Gastrocnemius medialis (tissue), 4 donors: ENCODE measurements around the gene IL6ST. TPM values are rescaled to one million over a fixed set of nuclear protein-coding genes. Genes with fewer than 3 reads are reported as not detected.
"Not testable (repeated sequence)": the region's sequence is repeated elsewhere in the genome, so short reads cannot be mapped to it uniquely, and the experiment has no call there.

Source experiments
- ATAC-seq, 2 donors: fragments of 150-250 bp; one replicate each; pipeline ENCODE4 v1.9.1; 2016
- DNase-seq, 2 donors: peaks; one replicate each; pipeline ENCODE4 v3.0.0-alpha.2; 2019
- H3K27ac ChIP-seq, 4 donors: fragments of 200-600 bp; sonication (generic); 1 replicate in 1 of 4; 2 replicates in 3 of 4; pipeline ENCODE4 v1.5.1; 2016 to 2018; ENCODE audit warnings: mild to moderate bottlenecking in 2 of 4, moderate library complexity in 1 of 4
- H3K27me3 ChIP-seq, 3 donors: fragments of 200-600 bp; sonication (generic) in 2 of 3; 1 replicate in 1 of 3; 2 replicates in 2 of 3; pipeline versions ENCODE4 v1.5.1 to v1.6.0; 2016 to 2019; ENCODE audit warnings: mild to moderate bottlenecking in 1 of 3, moderate library complexity in 1 of 3
- H3K36me3 ChIP-seq, 2 donors: fragments of 200-600 bp; sonication (generic) in 1 of 2; one replicate each; pipeline ENCODE4 v1.5.1; 2017 to 2018
- H3K4me1 ChIP-seq, 2 donors: fragments of 200-600 bp; sonication (generic) in 1 of 2; one replicate each; pipeline ENCODE4 v1.5.1; 2016 to 2017; ENCODE audit warnings: mild to moderate bottlenecking in 2 of 2
- H3K4me3 ChIP-seq, 4 donors: fragments of 200-600 bp; sonication (generic) in 3 of 4; 1 replicate in 1 of 4; 2 replicates in 3 of 4; pipeline ENCODE4 v1.5.1; 2016 to 2019; ENCODE audit warnings: mild to moderate bottlenecking in 2 of 4
- H3K9me3 ChIP-seq, 3 donors: fragments of 200-600 bp; sonication (generic) in 2 of 3; 1 replicate in 1 of 3; 2 replicates in 2 of 3; pipeline ENCODE4 v1.5.1; 2016 to 2019
- CTCF ChIP-seq, 5 experiments: fragments of 450-650 bp in 3 of 5; fragments of 200-600 bp in 2 of 5; sonication (generic) in 2 of 5; IDR thresholded peaks in 4 of 5; conservative IDR thresholded peaks in 1 of 5; 1 replicate in 4 of 5; 2 replicates in 1 of 5; pipeline ENCODE4 v1.5.1; 2016 to 2019; ENCODE audit warnings: antibody characterized with exemption in 5 of 5, mild to moderate bottlenecking in 3 of 5, moderate library complexity in 3 of 5
- POLR2A ChIP-seq, 2 donors: fragments of 450-650 bp; IDR thresholded peaks; one replicate each; pipeline ENCODE4 v1.6.1; 2017; ENCODE audit warnings: antibody characterized with exemption in 2 of 2, mild to moderate bottlenecking in 2 of 2, moderate library complexity in 2 of 2
- in situ Hi-C, 4 donors: fragments of 200-750 bp; cut with MboI; loops; one replicate each; pipeline versions ENCODE4 v1.15.0 to v1.8.0; 2017; ENCODE audit warnings: low sequenced_read_pairs in 4 of 4
- intact Hi-C: fragments of 100-400 bp; cut with DNase I; formaldehyde crosslinking; loops from one replicate; pipeline ENCODE4 v1.15.1; 2023; ENCODE audit warnings: low total_unique reads
- total RNA-seq, 4 donors: library from RNA; depleted of rRNA; stranded (reverse); fragments of >200 nt; gene quantifications; one replicate each; pipeline versions ENCODE4 v1.1.0 to v1.2.3, GENCODE V29; 2016

Gene IL6ST
- total RNA-seq, 4 donors from 2014 or later, result 128 to 228 (median 167) TPM

DNA sequence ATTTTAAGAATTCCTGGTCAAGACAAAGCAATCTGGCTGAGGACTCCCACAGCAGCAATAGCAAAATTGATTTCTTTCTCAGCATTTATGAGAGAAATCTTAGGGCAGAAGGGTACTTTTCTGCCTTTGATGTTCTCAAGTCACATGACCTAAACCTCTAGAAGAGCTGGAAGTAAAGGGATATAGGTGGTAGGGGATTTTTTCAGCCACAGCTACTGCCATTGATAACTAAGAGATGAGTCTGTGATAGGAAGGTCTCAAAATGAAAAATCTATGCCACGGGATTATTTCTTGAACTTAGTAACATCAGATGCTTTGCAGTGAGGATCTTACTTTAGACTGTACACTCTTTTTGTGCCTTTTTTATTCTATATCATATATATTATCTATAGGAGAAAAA is 35.6 kb downstream of the IL6ST start:
- DNase-seq, result no peak
- Histone ChIP-seq H3K4me1 (no peaks in the 10 kb centered on the region), H3K36me3 (peaks cover 0 to 84% of the 10 kb centered on the region in 2 donors), H3K27ac (no peak overlapping the region), H3K4me3 (no peak overlapping the region), H3K9me3 (no peaks in the 10 kb centered on the region), H3K27me3 (no peaks in the 10 kb centered on the region)
- ATAC-seq, result no peak
- TF ChIP-seq POLR2A (IDR thresholded peaks at IDR 0.05), result no peak
- no peak for TF ChIP-seq CTCF (IDR thresholded peaks at IDR 0.05 in 4 of 5, conservative IDR thresholded peaks at IDR 0.05 in 1 of 5)
- in situ Hi-C loops, result loop anchor here in 3 of 4 donors (25.0 kb wide), 2 partner anchors 647 to 672 kb away; partner anchors contain the start of genes DHX29 (in 1 of the 3) and MTREX (in 1 of the 3)
- intact Hi-C loops, result no loop called here

DNA sequence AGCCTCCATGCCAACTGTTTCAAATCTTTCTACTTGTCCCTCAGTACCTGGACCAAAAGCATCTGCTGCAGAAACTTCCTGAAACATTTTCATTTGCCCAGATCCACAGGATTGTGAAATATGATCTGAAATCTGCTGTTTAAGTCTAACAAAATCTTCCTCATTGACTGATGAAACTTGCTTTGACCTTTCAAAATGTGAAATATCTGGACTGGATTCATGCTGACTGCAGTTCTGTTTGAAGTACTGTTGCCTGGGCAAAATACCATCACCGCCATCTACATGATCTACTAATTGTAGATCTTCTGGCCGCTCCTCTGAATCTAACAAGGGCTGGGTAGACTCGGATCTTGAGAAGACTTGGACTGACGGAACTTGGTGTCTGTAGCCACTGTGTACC is 53.6 kb downstream of the IL6ST start:
- intact Hi-C loops, ATAC-seq, H3K4me3 ChIP-seq, H3K9me3 ChIP-seq, H3K4me1 ChIP-seq, H3K27me3 ChIP-seq, DNase-seq, H3K27ac ChIP-seq: not testable (repeated sequence)
- in situ Hi-C loops, result loop anchor here in 2 of 4 donors (25.0 kb wide), 2 partner anchors 246 to 896 kb away; no protein-coding TSS in a partner anchor
- H3K36me3 ChIP-seq, result peaks cover 2 to 77% of the 10 kb centered on the region in 2 donors

GRCh38 chr5:55937598-55937997 is 57.2 kb downstream of the IL6ST start:
- not testable (repeated sequence) for H3K27ac ChIP-seq, H3K4me1 ChIP-seq, ATAC-seq, H3K9me3 ChIP-seq, H3K27me3 ChIP-seq, H3K4me3 ChIP-seq, DNase-seq
- peaks cover 2 to 54% of the 10 kb centered on the region in 2 donors for H3K36me3 ChIP-seq
- intact Hi-C loops, result loop anchor here (5.0 kb wide), 2 partner anchors 40 to 900 kb away; no protein-coding TSS in a partner anchor
- in situ Hi-C loops, result loop anchor here in 3 of 4 donors (10.0 to 25.0 kb wide), 4 partner anchors 250 to 907 kb away; no protein-coding TSS in a partner anchor

GRCh38 chr5:55936100-55936693 is 58.6 kb downstream of the IL6ST start:
- no peak overlapping the region for H3K27ac ChIP-seq
- H3K9me3 ChIP-seq, result no peaks in the 10 kb centered on the region
- no peak overlapping the region for H3K4me3 ChIP-seq
- ATAC-seq (peak; percentile 32 to 37), DNase-seq (peak; percentile 44 to 56)
- intact Hi-C loops, result loop anchor here (1.0 to 5.0 kb wide), 3 partner anchors 41 to 901 kb away; no protein-coding TSS in a partner anchor
- H3K36me3 ChIP-seq, result peaks cover 0 to 39% of the 10 kb centered on the region in 2 donors
- no peaks in the 10 kb centered on the region for H3K27me3 ChIP-seq
- no peak for TF ChIP-seq POLR2A (IDR thresholded peaks at IDR 0.05)
- TF ChIP-seq CTCF (IDR thresholded peaks at IDR 0.05 in 4 of 5, conservative IDR thresholded peaks at IDR 0.05 in 1 of 5), result peak; percentile 51 to 85 (median 77)
- no peaks in the 10 kb centered on the region for H3K4me1 ChIP-seq
- in situ Hi-C loops, result loop anchor here in 3 of 4 donors (10.0 to 25.0 kb wide), 4 partner anchors 251 to 909 kb away; no protein-coding TSS in a partner anchor

GRCh38 chr5:55935371-55935770 is 59.4 kb downstream of the IL6ST start:
- DNase-seq (no peak), ATAC-seq (no peak)
- TF ChIP-seq POLR2A (IDR thresholded peaks at IDR 0.05), result no peak
- no peaks in the 10 kb centered on the region for H3K27me3 ChIP-seq
- in situ Hi-C loops (loop anchor here in 3 of 4 donors (10.0 to 25.0 kb wide), 4 partner anchors 252 to 909 kb away; no protein-coding TSS in a partner anchor), intact Hi-C loops (loop anchor here (5.0 kb wide), 2 partner anchors 42 to 902 kb away; no protein-coding TSS in a partner anchor)
- no peak overlapping the region for H3K27ac ChIP-seq
- H3K4me1 ChIP-seq, result no peaks in the 10 kb centered on the region
- H3K4me3 ChIP-seq, result no peak overlapping the region
- H3K9me3 ChIP-seq, result no peaks in the 10 kb centered on the region
- peaks cover 0 to 31% of the 10 kb centered on the region in 2 donors for H3K36me3 ChIP-seq

DNA sequence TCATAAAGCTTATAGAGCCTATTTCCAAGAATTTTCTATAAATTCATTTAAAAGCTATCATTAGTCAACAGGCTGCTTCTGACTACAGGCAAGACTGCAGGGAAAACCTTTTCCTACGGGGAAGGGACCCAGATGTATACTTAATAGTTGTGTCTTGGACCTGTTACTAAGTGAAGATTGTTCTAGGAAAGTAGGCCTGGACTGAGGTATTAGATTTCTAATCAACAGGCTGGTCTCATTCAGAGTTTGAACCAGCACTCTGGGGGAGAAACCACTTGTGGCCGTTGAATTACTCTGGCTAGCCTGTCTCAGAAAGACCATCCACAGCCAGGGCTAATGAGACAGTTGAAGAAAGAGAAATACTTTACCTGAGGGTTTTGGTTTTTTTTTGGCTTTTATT is 60.0 kb downstream of the IL6ST start:
- in situ Hi-C loops (loop anchor here in 3 of 4 donors (5.0 to 25.0 kb wide), 5 partner anchors 253 to 910 kb away; no protein-coding TSS in a partner anchor), intact Hi-C loops (loop anchor here (5.0 kb wide), 2 partner anchors 43 to 903 kb away; no protein-coding TSS in a partner anchor)
- Histone ChIP-seq H3K4me1 (no peaks in the 10 kb centered on the region), H3K9me3 (no peaks in the 10 kb centered on the region), H3K27ac (no peak overlapping the region), H3K36me3 (peaks cover 0 to 25% of the 10 kb centered on the region in 2 donors), H3K27me3 (no peaks in the 10 kb centered on the region), H3K4me3 (no peak overlapping the region)
- no peak for TF ChIP-seq CTCF (IDR thresholded peaks at IDR 0.05 in 4 of 5, conservative IDR thresholded peaks at IDR 0.05 in 1 of 5)
- TF ChIP-seq POLR2A (IDR thresholded peaks at IDR 0.05), result no peak
- no peak for ATAC-seq
- DNase-seq, result no peak
